ENCODE measurements around the gene PCCA. TPM values are rescaled to one million over a fixed set of nuclear protein-coding genes. Genes with fewer than 3 reads are reported as not detected.

Gene PCCA
- polyA plus RNA-seq, 1 of the 3 experiments (the other 2 are of a cell fraction): 7.3 TPM

- no peaks in the 10 kb centered on the region for H4K20me1 ChIP-seq (ENCODE audit: insufficient read depth)
- H3K27ac ChIP-seq (ENCODE audit: low read depth in 2 of 2, low read length in 1 of 2): no peak overlapping the region
- peaks cover 25% of the 10 kb centered on the region for H3K79me2 ChIP-seq (ENCODE audit: insufficient read depth)
- no peak for DNase-seq
- H3K9me2 ChIP-seq: no peaks in the 10 kb centered on the region
- CTCF ChIA-PET: no interaction called here
- no peak overlapping the region for H2AFZ ChIP-seq (ENCODE audit: low read depth)
- H3K9ac ChIP-seq: no peak overlapping the region
- no peak overlapping the region for H3K4me2 ChIP-seq
- no peak for TF ChIP-seq USF2 (IDR thresholded peaks at IDR 0.05; ENCODE audit: borderline replicate concordance, low read depth, low read length)
- no peak for TF ChIP-seq YY1 (IDR thresholded peaks at IDR 0.05; ENCODE audit: low read depth)
- TF ChIP-seq EZH2phosphoT487 (IDR thresholded peaks at IDR 0.05; ENCODE audit: borderline replicate concordance, low read depth): no peak
- no peak for TF ChIP-seq FOXJ3 (CRISPR knock-in tag; IDR thresholded peaks at IDR 0.05)
- no peak for TF ChIP-seq CHD2 (IDR thresholded peaks at IDR 0.05; ENCODE audit: low read length, partially characterized antibody)
- no peak for TF ChIP-seq MEF2A (IDR thresholded peaks at IDR 0.05; ENCODE audit: borderline replicate concordance, low read depth)
- no peak for TF ChIP-seq SMC3 (IDR thresholded peaks at IDR 0.05; ENCODE audit: low read depth, low read length)
- no peak for TF ChIP-seq TAF1 (IDR thresholded peaks at IDR 0.05; ENCODE audit: borderline replicate concordance, low read depth, low read length)
- TF ChIP-seq RXRA (IDR thresholded peaks at IDR 0.05; ENCODE audit: borderline replicate concordance, low read depth): no peak
- TF ChIP-seq NRF1 (IDR thresholded peaks at IDR 0.05; ENCODE audit: low read depth, low read length): no peak
- TF ChIP-seq MXI1 (IDR thresholded peaks at IDR 0.05; ENCODE audit: low read depth, low read length): no peak
- TF ChIP-seq EP300 (IDR thresholded peaks at IDR 0.05; ENCODE audit: borderline replicate concordance in 1 of 2, low read depth in 1 of 2, low read length in 1 of 2): no peak
- TF ChIP-seq RAD21 (IDR thresholded peaks at IDR 0.05; ENCODE audit: low read length): no peak
- TF ChIP-seq RFX5 (IDR thresholded peaks at IDR 0.05; ENCODE audit: low read length): no peak
- no peak for TF ChIP-seq POLR2AphosphoS5 (IDR thresholded peaks at IDR 0.05; ENCODE audit: low read depth, low read length)
- no peak for TF ChIP-seq SIN3A (IDR thresholded peaks at IDR 0.05; ENCODE audit: borderline replicate concordance, low read depth, low read length)
- TF ChIP-seq TCF12 (IDR thresholded peaks at IDR 0.05): no peak
- H3K4me1 ChIP-seq (ENCODE audit: control insufficient read depth in 1 of 2, insufficient read depth in 2 of 2, low read depth in 1 of 2, low read length in 1 of 2): no peaks in the 10 kb centered on the region
- no peak overlapping the region for H3K4me3 ChIP-seq (ENCODE audit: low read depth in 2 of 2, low read length in 1 of 2)
- peaks cover 0 to 13% of the 10 kb centered on the region in 2 experiments for H3K36me3 ChIP-seq (replicated peaks in 1 of 2; ENCODE audit: control insufficient read depth in 1 of 2, insufficient read depth in 2 of 2, low read length in 1 of 2)
- H3F3A ChIP-seq (replicated peaks; ENCODE audit: insufficient read depth): no peaks in the 10 kb centered on the region
- 95% methylated on average over 4 of the region's 4 CpGs for WGBS (ENCODE audit: low lambda C conversion rate)
- POLR2A ChIA-PET: no interaction called here
- no peaks in the 10 kb centered on the region for H3K9me3 ChIP-seq
- H3K27me3 ChIP-seq (ENCODE audit: insufficient read depth): no peaks in the 10 kb centered on the region
Measured at GRCh38 chr13:100106705-100107104, 17.8 kb downstream of the PCCA start.

GRCh38 chr13:100108913-100109507 lies 20.1 kb downstream of the PCCA start:
- Histone ChIP-seq H3K36me3 (replicated peaks in 1 of 2; ENCODE audit: control insufficient read depth in 1 of 2, insufficient read depth in 2 of 2, low read length in 1 of 2) (peaks cover 11 to 28% of the 10 kb centered on the region in 2 experiments), H3F3A (replicated peaks; ENCODE audit: insufficient read depth) (no peaks in the 10 kb centered on the region), H3K79me2 (ENCODE audit: insufficient read depth) (peaks cover 8% of the 10 kb centered on the region), H3K4me1 (ENCODE audit: control insufficient read depth in 1 of 2, insufficient read depth in 2 of 2, low read depth in 1 of 2, low read length in 1 of 2) (no peaks in the 10 kb centered on the region), H3K9me2 (no peaks in the 10 kb centered on the region), H3K27ac (ENCODE audit: low read depth in 2 of 2, low read length in 1 of 2) (no peak overlapping the region), H3K4me3 (ENCODE audit: low read depth in 2 of 2, low read length in 1 of 2) (no peak overlapping the region), H3K27me3 (ENCODE audit: insufficient read depth) (no peaks in the 10 kb centered on the region), H4K20me1 (ENCODE audit: insufficient read depth) (no peaks in the 10 kb centered on the region), H3K9ac (no peak overlapping the region), H3K4me2 (no peak overlapping the region), H2AFZ (ENCODE audit: low read depth) (no peak overlapping the region), H3K9me3 (no peaks in the 10 kb centered on the region)
- ChIA-PET POLR2A (no interaction called here), CTCF (interaction anchor here (0.5 to 0.6 kb wide), 2 partner anchors 34 to 543 kb away, joined by 3 read pairs; no protein-coding TSS in a partner anchor)
- no peak for TF ChIP-seq EP300 (IDR thresholded peaks at IDR 0.05; ENCODE audit: borderline replicate concordance in 1 of 2, low read depth in 1 of 2, low read length in 1 of 2)
- no peak for TF ChIP-seq JUND (IDR thresholded peaks at IDR 0.05)
- WGBS (ENCODE audit: low lambda C conversion rate): 88% methylated on average over 3 of the region's 3 CpGs
- no peak for DNase-seq
